Keratinocyte (primary cell): ENCODE data around the gene TNRC6A. TPM values are rescaled to one million over a fixed set of nuclear protein-coding genes. Genes with fewer than 3 reads are reported as not detected.

Source experiments
- DNase-seq: peaks from one replicate; pipeline ENCODE4 v3.0.0-alpha.2; 2011; ENCODE audit warnings: low read depth, missing footprints, low spot score
- FAIRE-seq: peaks from 2 replicates; lab custom pipeline; 2011; peaks lifted over from hg19 to GRCh38; lab: Jason Lieb, UNC
- H2AFZ ChIP-seq: 2 replicates; pipeline ENCODE4 v1.6.0; 2012; ENCODE audit warnings: low read length, control low read depth, inconsistent platforms; ENCODE audit not compliant: control insufficient read depth
- H3K27ac ChIP-seq: 2 replicates; pipeline ENCODE4 v1.5.1; 2011; ENCODE audit warnings: low read length; ENCODE audit not compliant: control insufficient read depth, insufficient read depth
- H3K27me3 ChIP-seq: 3 replicates; pipeline ENCODE4 v1.6.0; 2011; ENCODE audit warnings: low read length; ENCODE audit not compliant: control insufficient read depth, insufficient read depth; ENCODE audit errors: extremely low read depth
- H3K36me3 ChIP-seq, 2 experiments: 2 replicates in 1 of 2; 3 replicates in 1 of 2; pipeline ENCODE4 v1.5.1; 2011; ENCODE audit warnings: low read length in 2 of 2, mild to moderate bottlenecking in 1 of 2; ENCODE audit not compliant: control insufficient read depth in 2 of 2, insufficient read depth in 2 of 2; ENCODE audit errors: extremely low read depth in 1 of 2
- H3K4me1 ChIP-seq: 3 replicates; pipeline ENCODE4 v1.5.1; 2011; ENCODE audit warnings: low read length; ENCODE audit not compliant: control insufficient read depth, insufficient read depth; ENCODE audit errors: extremely low read depth
- H3K4me2 ChIP-seq: 3 replicates; pipeline ENCODE4 v1.6.0; 2011; ENCODE audit warnings: low read depth, low read length; ENCODE audit not compliant: control insufficient read depth, insufficient read depth; ENCODE audit errors: extremely low read depth
- H3K4me3 ChIP-seq, 3 experiments: fragments of 200-600 bp in 1 of 3; sonication (generic) in 1 of 3; 2 replicates in 2 of 3; 3 replicates in 1 of 3; pipeline ENCODE4 v1.5.1; 2011 to 2016; ENCODE audit warnings: low read length in 3 of 3, mild to moderate bottlenecking in 3 of 3, control low read depth in 2 of 3, inconsistent platforms in 1 of 3, low read depth in 1 of 3, mixed read lengths in 1 of 3, mixed run types in 1 of 3, moderate library complexity in 1 of 3; ENCODE audit not compliant: control insufficient read depth in 2 of 3, insufficient read depth in 2 of 3; ENCODE audit errors: extremely low read depth in 1 of 3
- H3K79me2 ChIP-seq: 2 replicates; pipeline ENCODE4 v1.6.0; 2012; ENCODE audit warnings: low read length; ENCODE audit not compliant: control insufficient read depth, insufficient read depth
- H3K9ac ChIP-seq: 3 replicates; pipeline ENCODE4 v1.6.0; 2011; ENCODE audit warnings: low read length; ENCODE audit not compliant: control insufficient read depth, insufficient read depth; ENCODE audit errors: extremely low read depth
- H3K9me1 ChIP-seq: 3 replicates; pipeline ENCODE4 v1.6.0; 2011; ENCODE audit warnings: low read length; ENCODE audit not compliant: control insufficient read depth, insufficient read depth; ENCODE audit errors: extremely low read depth
- H3K9me3 ChIP-seq: 2 replicates; pipeline ENCODE4 v1.5.1; 2012; ENCODE audit warnings: low read depth, low read length; ENCODE audit not compliant: control insufficient read depth
- H4K20me1 ChIP-seq: 3 replicates; pipeline ENCODE4 v1.6.0; 2011; ENCODE audit warnings: low read length; ENCODE audit not compliant: control insufficient read depth, insufficient read depth; ENCODE audit errors: extremely low read depth
- CTCF ChIP-seq, 3 experiments: IDR thresholded peaks in 1 of 3; conservative IDR thresholded peaks in 1 of 3; optimal IDR thresholded peaks in 1 of 3; 2 replicates in 2 of 3; 3 replicates in 1 of 3; pipeline versions ENCODE3 to v1.5.1; 2011; ENCODE audit warnings: low read length in 3 of 3, mild to moderate bottlenecking in 3 of 3, moderate library complexity in 2 of 3, control low read depth in 1 of 3, inconsistent platforms in 1 of 3; ENCODE audit not compliant: insufficient read depth in 2 of 3; ENCODE audit errors: extremely low read depth in 1 of 3
- EZH2 ChIP-seq: IDR thresholded peaks from one replicate; pipeline ENCODE4 v1.6.1; 2012; ENCODE audit warnings: inconsistent platforms, mild to moderate bottlenecking, low read length, moderate library complexity
- dilution Hi-C: fragments of 300-500 bp; cut with MboI; formaldehyde crosslinking; loops from one replicate; pipeline ENCODE4 v1.7.0; 2020; ENCODE audit warnings: low sequenced_read_pairs; ENCODE audit not compliant: extremely low pct_ligation_motif_present
- polyA plus RNA-seq, 5 experiments: library from polyadenylated mRNA; depleted of rRNA in 3 of 5; stranded (reverse) in 3 of 5; stranded (forward) in 1 of 5; unstranded in 1 of 5; fragments of >200 nt; gene quantifications; 1 replicate in 1 of 5; 2 replicates in 3 of 5; 3 replicates in 1 of 5; pipeline versions ENCODE4 v1.2.1 to v1.2.3, GENCODE V29; 2011 to 2012; ENCODE audit warnings: missing spikeins in 2 of 5, low read depth in 1 of 5, low replicate concordance in 1 of 5

Gene TNRC6A
- polyA plus RNA-seq, 1 donor (not counting 4 experiments of a cell fraction or from before 2014, with no cell fraction given) = 23.3 TPM

GRCh38 chr16:24773771-24774427, 44.4 kb downstream of the TNRC6A start:
- no peak overlapping the region for H2AFZ ChIP-seq
- no peak overlapping the region for H3K4me2 ChIP-seq
- dilution Hi-C loops = no loop called here
- no peaks in the 10 kb centered on the region for H3K27me3 ChIP-seq
- no peaks in the 10 kb centered on the region for H3K9me1 ChIP-seq
- H3K4me3 ChIP-seq = no peak overlapping the region
- H3K9me3 ChIP-seq = no peaks in the 10 kb centered on the region
- no peak overlapping the region for H3K9ac ChIP-seq
- no peaks in the 10 kb centered on the region for H4K20me1 ChIP-seq
- FAIRE-seq (no peak), DNase-seq (no peak)
- peaks cover 27% of the 10 kb centered on the region for H3K79me2 ChIP-seq
- TF ChIP-seq EZH2 (no peak), CTCF (optimal IDR thresholded peaks at IDR 0.05 in 1 of 3, IDR thresholded peaks at IDR 0.05 in 1 of 3, conservative IDR thresholded peaks at IDR 0.05 in 1 of 3; ENCODE audit: extremely low read depth in 1 of 3, insufficient read depth in 2 of 3, low read length in 3 of 3) (no peak)
- no peak overlapping the region for H3K27ac ChIP-seq
- H3K4me1 ChIP-seq = peaks cover 4% of the 10 kb centered on the region
- peaks cover 5 to 20% of the 10 kb centered on the region in 2 experiments for H3K36me3 ChIP-seq

GRCh38 chr16:24774510-24774909, 45.1 kb downstream of the TNRC6A start:
- peaks cover 27% of the 10 kb centered on the region for H3K79me2 ChIP-seq
- dilution Hi-C loops = no loop called here
- H2AFZ ChIP-seq = no peak overlapping the region
- H3K27me3 ChIP-seq = no peaks in the 10 kb centered on the region
- DNase-seq (no peak), FAIRE-seq (no peak)
- H3K4me1 ChIP-seq = peaks cover 4% of the 10 kb centered on the region
- no peak overlapping the region for H3K27ac ChIP-seq
- H4K20me1 ChIP-seq = no peaks in the 10 kb centered on the region
- H3K36me3 ChIP-seq = peaks cover 5 to 20% of the 10 kb centered on the region in 2 experiments
- H3K4me2 ChIP-seq = no peak overlapping the region
- no peak overlapping the region for H3K9ac ChIP-seq
- TF ChIP-seq EZH2 = no peak
- TF ChIP-seq CTCF (optimal IDR thresholded peaks at IDR 0.05 in 1 of 3, IDR thresholded peaks at IDR 0.05 in 1 of 3, conservative IDR thresholded peaks at IDR 0.05 in 1 of 3; ENCODE audit: extremely low read depth in 1 of 3, insufficient read depth in 2 of 3, low read length in 3 of 3) = no peak
- no peaks in the 10 kb centered on the region for H3K9me3 ChIP-seq
- H3K9me1 ChIP-seq = no peaks in the 10 kb centered on the region
- no peak overlapping the region for H3K4me3 ChIP-seq
